Neural progenitor cell (in vitro differentiated cells): ENCODE measurements around the gene TAP2.

Source experiments
- EZH2 ChIP-seq: fragments of 200-600 bp; sonication (generic); IDR thresholded peaks from 2 replicates; pipeline ENCODE4 v1.6.1; 2017; ENCODE audit warnings: antibody characterized with exemption, mild to moderate bottlenecking, moderate library complexity
- TF ChIP-seq, protein P1 (sequence below): fragments of 200-600 bp; sonication (generic); IDR thresholded peaks from 2 replicates; pipeline ENCODE4 v1.5.1; 2017; ENCODE audit warnings: antibody characterized with exemption, mild to moderate bottlenecking

DNA sequence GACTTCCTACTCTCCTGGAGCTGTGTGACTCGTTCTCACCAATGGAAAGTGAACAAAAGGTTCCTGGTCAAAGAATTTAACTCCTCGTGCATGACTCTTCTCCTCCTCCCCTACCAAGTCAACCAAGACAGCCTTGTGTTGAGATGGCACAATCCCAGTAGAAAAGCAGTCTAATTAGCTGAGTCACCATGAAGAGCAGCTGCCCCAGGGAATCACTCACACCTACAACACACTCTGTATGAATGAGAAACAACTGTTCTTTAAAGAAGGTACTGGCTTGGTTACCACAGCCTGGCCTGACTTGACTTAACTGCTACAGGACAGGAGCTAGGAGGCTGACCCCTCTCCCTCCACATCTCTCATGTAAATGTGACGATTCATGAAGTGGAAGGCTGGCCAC is 18.8 kb downstream of the TAP2 start:
- TF ChIP-seq EZH2, result no peak
- TF ChIP-seq, protein P1, sequence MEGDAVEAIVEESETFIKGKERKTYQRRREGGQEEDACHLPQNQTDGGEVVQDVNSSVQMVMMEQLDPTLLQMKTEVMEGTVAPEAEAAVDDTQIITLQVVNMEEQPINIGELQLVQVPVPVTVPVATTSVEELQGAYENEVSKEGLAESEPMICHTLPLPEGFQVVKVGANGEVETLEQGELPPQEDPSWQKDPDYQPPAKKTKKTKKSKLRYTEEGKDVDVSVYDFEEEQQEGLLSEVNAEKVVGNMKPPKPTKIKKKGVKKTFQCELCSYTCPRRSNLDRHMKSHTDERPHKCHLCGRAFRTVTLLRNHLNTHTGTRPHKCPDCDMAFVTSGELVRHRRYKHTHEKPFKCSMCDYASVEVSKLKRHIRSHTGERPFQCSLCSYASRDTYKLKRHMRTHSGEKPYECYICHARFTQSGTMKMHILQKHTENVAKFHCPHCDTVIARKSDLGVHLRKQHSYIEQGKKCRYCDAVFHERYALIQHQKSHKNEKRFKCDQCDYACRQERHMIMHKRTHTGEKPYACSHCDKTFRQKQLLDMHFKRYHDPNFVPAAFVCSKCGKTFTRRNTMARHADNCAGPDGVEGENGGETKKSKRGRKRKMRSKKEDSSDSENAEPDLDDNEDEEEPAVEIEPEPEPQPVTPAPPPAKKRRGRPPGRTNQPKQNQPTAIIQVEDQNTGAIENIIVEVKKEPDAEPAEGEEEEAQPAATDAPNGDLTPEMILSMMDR, result no peak
